Measurements from ENCODE around the gene JCAD. TPM values are rescaled to one million over a fixed set of nuclear protein-coding genes. Genes with fewer than 3 reads are reported as not detected.

JCAD gene
- total RNA-seq, 2 donors from 2014 or later = 0.23 TPM; not detected in 1

GRCh38 chr10:30063099-30063498 is 3.7 kb upstream of the JCAD start:
- peaks cover 4% of the 10 kb centered on the region for H3K4me1 Mint-ChIP-seq
- no peaks in the 10 kb centered on the region for H3K9me3 ChIP-seq (ENCODE audit: control insufficient read depth, low read length, poor library complexity, severe bottlenecking)
- peaks cover 11% of the 10 kb centered on the region for H3K36me3 Mint-ChIP-seq (ENCODE audit: low read depth)
- no peak for DNase-seq
- H3K27ac Mint-ChIP-seq = no peak overlapping the region
- ATAC-seq = no peak
- no peak overlapping the region for H3K4me3 Mint-ChIP-seq
- peaks cover 58% of the 10 kb centered on the region for H3K27me3 Mint-ChIP-seq

DNA sequence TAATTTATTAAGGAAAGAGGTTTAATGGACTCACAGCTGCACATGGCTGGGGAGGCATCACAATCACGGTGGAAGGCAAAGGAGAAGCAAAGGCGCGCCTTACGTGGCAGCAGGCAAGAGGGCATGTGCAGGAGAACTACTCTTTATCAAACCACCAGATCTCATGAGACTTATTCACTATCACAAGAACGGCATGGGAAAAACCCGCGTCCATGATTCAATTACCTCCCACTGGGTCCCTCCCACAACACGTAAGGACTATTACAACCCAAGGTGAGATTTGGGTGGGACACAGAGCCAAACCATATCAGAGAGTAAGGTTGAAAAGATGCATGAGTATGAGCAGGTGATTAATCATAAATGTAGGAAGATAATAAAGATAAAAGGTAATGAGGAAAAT is 3.2 kb upstream of the JCAD start:
- Mint-ChIP-seq H3K4me1 (peaks cover 4% of the 10 kb centered on the region), H3K36me3 (ENCODE audit: low read depth) (peaks cover 11% of the 10 kb centered on the region), H3K27me3 (peaks cover 63% of the 10 kb centered on the region), H3K4me3 (no peak overlapping the region), H3K27ac (no peak overlapping the region)
- DNase-seq (no peak), ATAC-seq (no peak)
- H3K9me3 ChIP-seq (ENCODE audit: control insufficient read depth, low read length, poor library complexity, severe bottlenecking) = no peaks in the 10 kb centered on the region

DNA sequence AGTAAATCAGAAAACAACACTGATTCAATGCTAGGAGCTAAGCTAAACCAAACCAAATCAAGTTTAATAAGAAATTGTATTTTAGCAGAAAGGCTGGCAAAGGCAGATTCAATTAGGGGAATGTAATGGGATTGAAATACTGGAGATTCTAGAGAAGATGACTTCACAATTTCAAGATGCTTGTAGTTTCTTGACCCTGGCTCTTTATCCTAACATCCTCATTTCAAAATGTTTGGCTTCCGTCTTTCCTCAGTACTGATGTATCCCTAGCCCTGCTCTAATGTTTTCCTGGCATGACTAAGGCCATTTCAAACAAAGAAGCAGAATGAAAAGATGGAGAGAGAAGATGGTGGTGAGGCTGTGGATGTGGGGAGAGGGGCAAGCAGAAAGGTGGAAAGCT is 2.7 kb upstream of the JCAD start:
- Mint-ChIP-seq H3K27me3 (peaks cover 67% of the 10 kb centered on the region), H3K36me3 (ENCODE audit: low read depth) (peaks cover 11% of the 10 kb centered on the region), H3K4me3 (no peak overlapping the region), H3K27ac (no peak overlapping the region), H3K4me1 (peaks cover 4% of the 10 kb centered on the region)
- DNase-seq = no peak
- no peak for ATAC-seq
- no peaks in the 10 kb centered on the region for H3K9me3 ChIP-seq (ENCODE audit: control insufficient read depth, low read length, poor library complexity, severe bottlenecking)

GRCh38 chr10:30058570-30059132 is 735 bp downstream of the JCAD start:
- peak overlapping the region; percentile 63 for H3K4me3 Mint-ChIP-seq
- H3K27me3 Mint-ChIP-seq = peaks cover 79% of the 10 kb centered on the region
- no peaks in the 10 kb centered on the region for H3K9me3 ChIP-seq (ENCODE audit: control insufficient read depth, low read length, poor library complexity, severe bottlenecking)
- peaks cover 11% of the 10 kb centered on the region for H3K36me3 Mint-ChIP-seq (ENCODE audit: low read depth)
- no peak for ATAC-seq
- no peak for DNase-seq
- H3K27ac Mint-ChIP-seq = no peak overlapping the region
- peaks cover 6% of the 10 kb centered on the region for H3K4me1 Mint-ChIP-seq

GRCh38 chr10:30057894-30058556 is 1.4 kb downstream of the JCAD start:
- no peak for ATAC-seq
- Mint-ChIP-seq H3K4me1 (peaks cover 6% of the 10 kb centered on the region), H3K27me3 (peaks cover 73% of the 10 kb centered on the region), H3K27ac (no peak overlapping the region), H3K4me3 (peak overlapping the region; percentile 63), H3K36me3 (ENCODE audit: low read depth) (peaks cover 11% of the 10 kb centered on the region)
- H3K9me3 ChIP-seq (ENCODE audit: control insufficient read depth, low read length, poor library complexity, severe bottlenecking) = no peaks in the 10 kb centered on the region
- no peak for DNase-seq

- Mint-ChIP-seq H3K36me3 (ENCODE audit: low read depth) (peaks cover 11% of the 10 kb centered on the region), H3K4me1 (peaks cover 6% of the 10 kb centered on the region), H3K27me3 (peaks cover 68% of the 10 kb centered on the region), H3K4me3 (no peak overlapping the region), H3K27ac (no peak overlapping the region)
- H3K9me3 ChIP-seq (ENCODE audit: control insufficient read depth, low read length, poor library complexity, severe bottlenecking) = no peaks in the 10 kb centered on the region
- no peak for DNase-seq
- ATAC-seq = no peak
Observed at GRCh38 chr10:30057421-30057841, 2.0 kb downstream of the JCAD start.

DNA sequence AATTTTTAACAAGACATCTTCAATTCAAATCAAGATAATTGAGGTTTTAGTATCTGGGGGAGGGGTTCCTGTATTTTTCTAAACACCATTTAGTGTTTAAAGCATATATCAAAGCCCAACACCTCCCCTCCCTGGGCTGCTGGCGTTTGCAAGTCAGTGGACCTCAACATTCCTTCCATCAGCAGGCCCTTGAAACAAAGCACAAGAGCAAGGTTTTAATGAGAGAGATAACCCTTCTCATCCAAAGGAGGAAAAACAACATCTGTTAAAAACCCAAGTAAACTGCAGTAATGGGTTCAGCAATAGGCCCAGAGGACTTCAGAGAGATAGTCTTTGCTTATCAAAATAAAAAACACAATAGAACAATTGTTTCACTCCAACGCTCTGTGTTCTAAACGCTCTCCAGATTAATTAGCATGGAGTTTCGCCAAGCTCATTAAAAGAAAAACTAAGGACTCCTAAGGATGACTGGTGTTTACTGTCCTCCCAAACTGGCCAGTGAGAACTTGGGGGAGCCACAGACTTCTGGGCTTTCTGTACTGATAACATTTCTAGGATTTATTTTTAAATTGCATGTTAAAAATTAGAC is 2.5 kb downstream of the JCAD start:
- DNase-seq (no peak), ATAC-seq (no peak)
- Mint-ChIP-seq H3K27ac (no peak overlapping the region), H3K36me3 (ENCODE audit: low read depth) (peaks cover 7% of the 10 kb centered on the region), H3K27me3 (peaks cover 68% of the 10 kb centered on the region), H3K4me1 (peaks cover 6% of the 10 kb centered on the region), H3K4me3 (no peak overlapping the region)
- no peaks in the 10 kb centered on the region for H3K9me3 ChIP-seq (ENCODE audit: control insufficient read depth, low read length, poor library complexity, severe bottlenecking)

- Mint-ChIP-seq H3K27me3 (peaks cover 68% of the 10 kb centered on the region), H3K36me3 (ENCODE audit: low read depth) (peaks cover 7% of the 10 kb centered on the region), H3K4me1 (peaks cover 6% of the 10 kb centered on the region), H3K27ac (no peak overlapping the region), H3K4me3 (no peak overlapping the region)
- DNase-seq = no peak
- H3K9me3 ChIP-seq (ENCODE audit: control insufficient read depth, low read length, poor library complexity, severe bottlenecking) = no peaks in the 10 kb centered on the region
- no peak for ATAC-seq
Observed at GRCh38 chr10:30056281-30056680, 3.1 kb downstream of the JCAD start.

GRCh38 chr10:30055226-30055662 is 4.1 kb downstream of the JCAD start:
- H3K27ac Mint-ChIP-seq = no peak overlapping the region
- ATAC-seq (no peak), DNase-seq (no peak)
- H3K9me3 ChIP-seq (ENCODE audit: control insufficient read depth, low read length, poor library complexity, severe bottlenecking) = no peaks in the 10 kb centered on the region
- H3K36me3 Mint-ChIP-seq (ENCODE audit: low read depth) = peaks cover 5% of the 10 kb centered on the region
- H3K4me1 Mint-ChIP-seq = peaks cover 6% of the 10 kb centered on the region
- peaks cover 68% of the 10 kb centered on the region for H3K27me3 Mint-ChIP-seq
- no peak overlapping the region for H3K4me3 Mint-ChIP-seq

- no peak for ATAC-seq
- DNase-seq = no peak
- H3K27me3 Mint-ChIP-seq = peaks cover 76% of the 10 kb centered on the region
- H3K4me1 Mint-ChIP-seq = peaks cover 20% of the 10 kb centered on the region
- H3K36me3 Mint-ChIP-seq (ENCODE audit: low read depth) = peaks cover 3% of the 10 kb centered on the region
- no peak overlapping the region for H3K27ac Mint-ChIP-seq
- H3K4me3 Mint-ChIP-seq = no peak overlapping the region
- no peaks in the 10 kb centered on the region for H3K9me3 ChIP-seq (ENCODE audit: control insufficient read depth, low read length, poor library complexity, severe bottlenecking)
Observed at GRCh38 chr10:30052062-30052461, 7.3 kb downstream of the JCAD start.

GRCh38 chr10:30051220-30051619 is 8.2 kb downstream of the JCAD start:
- ATAC-seq = no peak
- H3K4me1 Mint-ChIP-seq = peaks cover 21% of the 10 kb centered on the region
- H3K9me3 ChIP-seq (ENCODE audit: control insufficient read depth, low read length, poor library complexity, severe bottlenecking) = no peaks in the 10 kb centered on the region
- H3K4me3 Mint-ChIP-seq = no peak overlapping the region
- peaks cover 3% of the 10 kb centered on the region for H3K36me3 Mint-ChIP-seq (ENCODE audit: low read depth)
- H3K27ac Mint-ChIP-seq = no peak overlapping the region
- DNase-seq = no peak
- H3K27me3 Mint-ChIP-seq = peaks cover 78% of the 10 kb centered on the region

GRCh38 chr10:30050411-30050810 is 9.0 kb downstream of the JCAD start:
- H3K36me3 Mint-ChIP-seq (ENCODE audit: low read depth) = peaks cover 3% of the 10 kb centered on the region
- H3K27ac Mint-ChIP-seq = no peak overlapping the region
- DNase-seq (no peak), ATAC-seq (no peak)
- H3K4me1 Mint-ChIP-seq = peaks cover 19% of the 10 kb centered on the region
- H3K4me3 Mint-ChIP-seq = no peak overlapping the region
- no peaks in the 10 kb centered on the region for H3K9me3 ChIP-seq (ENCODE audit: control insufficient read depth, low read length, poor library complexity, severe bottlenecking)
- H3K27me3 Mint-ChIP-seq = peaks cover 78% of the 10 kb centered on the region

DNA sequence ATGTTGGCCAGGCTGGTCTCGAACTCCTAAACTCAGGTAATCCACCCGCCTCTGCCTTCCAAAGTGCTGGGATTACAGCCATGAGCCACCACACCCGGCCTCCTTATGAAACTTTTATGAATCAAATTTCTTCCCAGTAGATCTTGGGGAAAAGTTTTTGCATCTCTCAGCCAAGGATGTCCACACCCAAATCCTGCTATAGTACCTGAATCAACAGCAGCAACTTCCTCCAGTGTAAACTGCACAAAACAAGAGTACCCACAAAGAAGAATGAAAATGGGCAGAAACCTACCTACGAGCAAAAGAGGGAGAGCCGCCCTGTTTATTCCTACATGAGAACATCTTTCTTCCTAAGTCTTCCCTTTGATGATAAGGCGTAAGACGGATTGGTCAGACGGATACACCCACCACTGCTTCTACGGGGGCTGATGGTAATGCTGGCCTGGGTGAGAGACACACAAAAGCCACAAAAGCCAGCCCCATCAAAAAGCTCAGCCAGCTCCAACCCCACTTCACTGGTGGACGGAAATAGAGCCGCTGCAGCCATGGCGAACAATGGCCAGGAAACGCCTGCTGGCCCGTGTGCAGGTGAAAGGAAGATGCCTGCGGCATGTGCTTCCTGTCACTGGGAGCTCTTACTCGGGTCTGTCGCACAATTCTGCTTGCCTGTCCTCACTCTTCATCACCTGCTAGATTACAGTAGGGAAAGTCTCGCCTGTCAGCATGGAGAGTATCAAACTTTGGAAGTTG is 10.4 kb downstream of the JCAD start:
- Mint-ChIP-seq H3K4me1 (peaks cover 19% of the 10 kb centered on the region), H3K27me3 (peaks cover 82% of the 10 kb centered on the region), H3K4me3 (peak overlapping the region; percentile 54), H3K36me3 (ENCODE audit: low read depth) (peaks cover 3% of the 10 kb centered on the region), H3K27ac (no peak overlapping the region)
- no peaks in the 10 kb centered on the region for H3K9me3 ChIP-seq (ENCODE audit: control insufficient read depth, low read length, poor library complexity, severe bottlenecking)
- DNase-seq = no peak
- ATAC-seq = no peak

All from T-helper 17 cell (primary cell).